HCT116 (cell line): ENCODE results near the gene HDAC5. TPM values are rescaled to one million over a fixed set of nuclear protein-coding genes. Genes with fewer than 3 reads are reported as not detected.

Source experiments
- ATAC-seq: fragments of 200-7000 bp; cut with Tn5 transposase; 2 replicates; pipeline ENCODE4 v1.9.1; 2020; ENCODE audit warnings: mild to moderate bottlenecking, moderate library complexity
- Bru-seq: library from RNA; stranded (reverse); fragments of 400-500 nt; gene quantifications from one replicate; lab custom pipeline; 2021; lab: Mats Ljungman, UMichigan
- BruChase-seq, 2 experiments: library from RNA; stranded (reverse); fragments of 400-500 nt; gene quantifications; one replicate each; lab custom pipeline; 2021; lab: Mats Ljungman, UMichigan
- BruUV-seq: library from RNA; stranded (reverse); fragments of 400-500 nt; replicated peaks from 2 replicates; lab custom pipeline; 2021; lab: Mats Ljungman, UMichigan
- CTCF ChIA-PET: fragments of 300-600 bp; sonication (Branson Sonifier 250); formaldehyde crosslinking; loops from one replicate; lab custom pipeline; 2021; ENCODE audit warnings: antibody characterized with exemption; lab: Charles Lee
- POLR2A ChIA-PET: fragments of 300-600, 350-600 bp; sonication (Branson Sonifier 250); formaldehyde crosslinking; loops from one replicate; lab custom pipeline; 2021; ENCODE audit warnings: antibody characterized with exemption; lab: Charles Lee
- RAD21 ChIA-PET, 2 experiments: fragments of 300-600 bp; sonication (Branson Sonifier 250); formaldehyde crosslinking; loops; one replicate each; lab custom pipeline; 2023; ENCODE audit warnings: low total read pairs in 2 of 2; ENCODE audit not compliant: uncharacterized antibody in 2 of 2, unreplicated experiment in 2 of 2, low non-redundant PET in 1 of 2; lab: Charles Lee
- DNase-seq: peaks from one replicate; pipeline ENCODE4 v3.0.0-alpha.2; 2010; ENCODE audit warnings: low read depth, low spot score
- H2AFZ ChIP-seq: fragments of 200-600 bp; shearing (Covaris generic), sonication (generic); 2 replicates; pipeline ENCODE4 v1.6.1; 2017; ENCODE audit warnings: low read depth, mixed run types, mixed read lengths, antibody characterized with exemption, low read length; ENCODE audit not compliant: poor library complexity, severe bottlenecking
- H3K27ac ChIP-seq: 2 replicates; pipeline ENCODE4 v1.5.1; 2012; ENCODE audit warnings: low read depth, low read length
- H3K27me3 ChIP-seq: fragments of 200-600 bp; sonication (generic); 2 replicates; pipeline ENCODE4 v1.6.1; 2016; ENCODE audit warnings: mixed run types, low read length, mixed read lengths; ENCODE audit not compliant: insufficient read depth
- H3K36me3 ChIP-seq, 2 experiments: fragments of 200-500 bp in 1 of 2; fragments of 200-600 bp in 1 of 2; sonication (Bioruptor generic) in 1 of 2; sonication (generic) in 1 of 2; 2 replicates each; pipeline versions ENCODE4 v1.5.1 to v1.6.1; 2014 to 2016; ENCODE audit warnings: low read length in 2 of 2, inconsistent platforms in 1 of 2, mixed read lengths in 1 of 2, mixed run types in 1 of 2; ENCODE audit not compliant: insufficient read depth in 2 of 2, control insufficient read depth in 1 of 2
- H3K4me1 ChIP-seq, 2 experiments: fragments of 200-600 bp in 1 of 2; sonication (generic) in 1 of 2; 2 replicates each; pipeline versions ENCODE4 v1.5.1 to v1.6.1; 2012 to 2017; ENCODE audit warnings: low read length in 2 of 2, inconsistent platforms in 1 of 2, mild to moderate bottlenecking in 1 of 2, mixed read lengths in 1 of 2, mixed run types in 1 of 2, moderate library complexity in 1 of 2; ENCODE audit not compliant: insufficient read depth in 2 of 2, control insufficient read depth in 1 of 2
- H3K4me2 ChIP-seq: fragments of 200-600 bp; sonication (generic); 2 replicates; pipeline ENCODE4 v1.6.1; 2017; ENCODE audit warnings: mixed run types, low read length, mixed read lengths
- H3K4me3 ChIP-seq, 2 experiments: fragments of 200-600 bp in 1 of 2; sonication (generic) in 1 of 2; replicated peaks in 1 of 2; 2 replicates each; pipeline ENCODE4 v1.5.1; 2011 to 2016; ENCODE audit warnings: low read length in 2 of 2, control low read depth in 1 of 2, low read depth in 1 of 2, mild to moderate bottlenecking in 1 of 2, mixed read lengths in 1 of 2, mixed run types in 1 of 2
- H3K79me2 ChIP-seq: fragments of 200-600 bp; sonication (generic); 2 replicates; pipeline ENCODE4 v1.6.1; 2017; ENCODE audit warnings: mild to moderate bottlenecking, mixed run types, low read length, moderate library complexity, mixed read lengths; ENCODE audit not compliant: insufficient read depth
- H3K9ac ChIP-seq: fragments of 200-600 bp; sonication (generic); 2 replicates; pipeline ENCODE4 v1.6.1; 2016; ENCODE audit warnings: low read length, mixed read lengths
- H3K9me2 ChIP-seq: fragments of 200-600 bp; sonication (generic), shearing (Covaris generic); 2 replicates; pipeline ENCODE4 v1.6.1; 2017; ENCODE audit warnings: mixed run types, mild to moderate bottlenecking, moderate library complexity; ENCODE audit not compliant: insufficient read depth
- H3K9me3 ChIP-seq, 2 experiments: fragments of 200-500 bp in 1 of 2; fragments of 200-600 bp in 1 of 2; sonication (Bioruptor generic) in 1 of 2; sonication (generic) in 1 of 2; 2 replicates each; pipeline ENCODE4 v1.6.1; 2014 to 2017; ENCODE audit warnings: low read length in 2 of 2, mixed read lengths in 2 of 2, inconsistent platforms in 1 of 2, low read depth in 1 of 2, mild to moderate bottlenecking in 1 of 2, mixed run types in 1 of 2, moderate library complexity in 1 of 2; ENCODE audit not compliant: control insufficient read depth in 1 of 2, insufficient read depth in 1 of 2
- H4K20me1 ChIP-seq: fragments of 200-600 bp; sonication (generic), shearing (Covaris generic); 2 replicates; pipeline ENCODE4 v1.6.1; 2017; ENCODE audit warnings: mixed run types, mild to moderate bottlenecking, moderate library complexity; ENCODE audit not compliant: insufficient read depth
- CBX3 ChIP-seq: IDR thresholded peaks from 2 replicates; pipeline ENCODE4 v1.6.1; 2012; ENCODE audit warnings: low read depth
- CEBPB ChIP-seq: IDR thresholded peaks from 2 replicates; pipeline ENCODE4 v1.6.1; 2012; ENCODE audit warnings: low read depth
- EGR1 ChIP-seq: IDR thresholded peaks from 2 replicates; pipeline ENCODE4 v1.6.1; 2012; ENCODE audit warnings: low read depth
- EZH2 ChIP-seq: fragments of 200-600 bp; sonication (generic); IDR thresholded peaks from 2 replicates; pipeline ENCODE4 v1.6.1; 2017; ENCODE audit warnings: antibody characterized with exemption, mixed run types
- EZH2phosphoT487 ChIP-seq: fragments of 200-600 bp; IDR thresholded peaks from 2 replicates; pipeline ENCODE4 v1.6.1; 2018; ENCODE audit warnings: antibody characterized with exemption, borderline replicate concordance
- JUND ChIP-seq: IDR thresholded peaks from 2 replicates; pipeline ENCODE4 v1.6.1; 2012
- POLR2AphosphoS5 ChIP-seq: IDR thresholded peaks from 2 replicates; pipeline ENCODE4 v1.6.1; 2011; ENCODE audit warnings: mild to moderate bottlenecking, low read depth, low read length, moderate library complexity
- RAD21 ChIP-seq: IDR thresholded peaks from 2 replicates; pipeline ENCODE4 v1.6.1; 2012; ENCODE audit warnings: low read depth, mild to moderate bottlenecking
- SP1 ChIP-seq: IDR thresholded peaks from 2 replicates; pipeline ENCODE4 v1.6.1; 2012; ENCODE audit warnings: low read depth
- TCF7L2 ChIP-seq: IDR thresholded peaks from 2 replicates; pipeline ENCODE4 v1.7.0; 2011; ENCODE audit warnings: borderline replicate concordance, inconsistent platforms; ENCODE audit not compliant: insufficient read depth, insufficient read length; ENCODE audit errors: extremely low read depth
- YY1 ChIP-seq: IDR thresholded peaks from 2 replicates; pipeline ENCODE4 v1.6.1; 2011; ENCODE audit warnings: low read length, low read depth, moderate library complexity, mild to moderate bottlenecking; ENCODE audit not compliant: insufficient replicate concordance; ENCODE audit errors: extremely low read depth
- ZFX ChIP-seq: fragments of 450-650 bp; IDR thresholded peaks from 2 replicates; pipeline ENCODE4 v1.6.1; 2017
- intact Hi-C: fragments of 100-400 bp; cut with micrococcal nuclease; formaldehyde crosslinking; loops from 2 replicates; pipeline ENCODE4 v1.10.0; 2022
- long read RNA-seq: library from polyadenylated mRNA; unstranded; transcript quantifications from one replicate; pipeline ENCODE4 v2.0.0, GENCODE V29; 2021; ENCODE audit not compliant: unreplicated experiment
- polyA plus RNA-seq: library from polyadenylated mRNA; unstranded; fragments of >200 nt; gene quantifications from 2 replicates; pipeline ENCODE4 v1.2.1, GENCODE V29; 2012; ENCODE audit warnings: missing spikeins
- total RNA-seq: library from RNA; stranded (reverse); gene quantifications from one replicate; pipeline ENCODE4 v1.2.1, GENCODE V29; 2021; ENCODE audit not compliant: unreplicated experiment
- TF ChIP-seq, protein P1 (sequence below), 3 experiments: fragments of 200-600 bp in 1 of 3; sonication (generic) in 1 of 3; IDR thresholded peaks in 2 of 3; conservative IDR thresholded peaks in 1 of 3; 2 replicates each; pipeline ENCODE4 v1.5.1; 2012 to 2017; ENCODE audit warnings: low read depth in 2 of 3, low read length in 2 of 3, antibody characterized with exemption in 1 of 3, borderline replicate concordance in 1 of 3, control low read depth in 1 of 3, mild to moderate bottlenecking in 1 of 3, mixed read lengths in 1 of 3, mixed run types in 1 of 3, moderate library complexity in 1 of 3; ENCODE audit not compliant: insufficient read depth in 1 of 3
- TF ChIP-seq, protein P2 (sequence below): IDR thresholded peaks from 2 replicates; pipeline ENCODE4 v1.6.1; 2012
- TF ChIP-seq, protein P3 (sequence below): IDR thresholded peaks from 2 replicates; pipeline ENCODE4 v1.6.1; 2012

The HDAC5 gene
- total RNA-seq (32.9 TPM), Bru-seq, nascent RNA (percentile 56 among the genes with signal in this experiment), BruChase-seq, experiment 1, labeled RNA remaining after a 6-hour chase (percentile 51 among the genes with signal in this experiment), BruChase-seq, experiment 2, labeled RNA remaining after a 2-hour chase (percentile 47 among the genes with signal in this experiment)
- 51.0 and 68.2 TPM in 2 replicates for polyA plus RNA-seq
- long read RNA-seq, full-length matches to known transcripts = 10 of 146 reads
- long read RNA-seq, partial matches to known transcripts = 98 of 146 reads
- long read RNA-seq, other reads (novel, unspliced or antisense) = 38 of 146 reads

- ChIA-PET POLR2A (interaction anchor here (0.9 to 1.2 kb wide), 5 partner anchors 8 to 58 kb away, joined by 3 to 14 read pairs (median 4); partner anchors contain the start of gene LSM12), RAD21 (interaction anchor here (0.5 to 1.3 kb wide), 6 partner anchors 8 to 77 kb away, joined by 3 to 4 read pairs (median 4); no protein-coding TSS in a partner anchor), CTCF (interaction anchor here (0.6 to 2.4 kb wide), 11 partner anchors 8 to 214 kb away, joined by 3 to 13 read pairs (median 4); no protein-coding TSS in a partner anchor)
- peak within 1 kb of the TSS; percentile 74 for H3K9ac ChIP-seq
- no peaks in the 10 kb centered on the region for H3K9me3 ChIP-seq
- peak within 1 kb of the TSS; percentile 82 for H3K4me2 ChIP-seq
- peak within 1 kb of the TSS; percentile 77 for H3K27ac ChIP-seq
- no peaks in the 10 kb centered on the region for H4K20me1 ChIP-seq
- H2AFZ ChIP-seq = peak within 1 kb of the TSS; percentile 68
- peak; percentile 90 for DNase-seq
- peaks cover 14 to 36% of the 10 kb centered on the region in 2 experiments for H3K4me1 ChIP-seq
- H3K27me3 ChIP-seq = no peaks in the 10 kb centered on the region
- H3K4me3 ChIP-seq = peak within 1 kb of the TSS; percentile 65 to 85
- peak; percentile 79 for TF ChIP-seq SP1
- TF ChIP-seq, protein P1, sequence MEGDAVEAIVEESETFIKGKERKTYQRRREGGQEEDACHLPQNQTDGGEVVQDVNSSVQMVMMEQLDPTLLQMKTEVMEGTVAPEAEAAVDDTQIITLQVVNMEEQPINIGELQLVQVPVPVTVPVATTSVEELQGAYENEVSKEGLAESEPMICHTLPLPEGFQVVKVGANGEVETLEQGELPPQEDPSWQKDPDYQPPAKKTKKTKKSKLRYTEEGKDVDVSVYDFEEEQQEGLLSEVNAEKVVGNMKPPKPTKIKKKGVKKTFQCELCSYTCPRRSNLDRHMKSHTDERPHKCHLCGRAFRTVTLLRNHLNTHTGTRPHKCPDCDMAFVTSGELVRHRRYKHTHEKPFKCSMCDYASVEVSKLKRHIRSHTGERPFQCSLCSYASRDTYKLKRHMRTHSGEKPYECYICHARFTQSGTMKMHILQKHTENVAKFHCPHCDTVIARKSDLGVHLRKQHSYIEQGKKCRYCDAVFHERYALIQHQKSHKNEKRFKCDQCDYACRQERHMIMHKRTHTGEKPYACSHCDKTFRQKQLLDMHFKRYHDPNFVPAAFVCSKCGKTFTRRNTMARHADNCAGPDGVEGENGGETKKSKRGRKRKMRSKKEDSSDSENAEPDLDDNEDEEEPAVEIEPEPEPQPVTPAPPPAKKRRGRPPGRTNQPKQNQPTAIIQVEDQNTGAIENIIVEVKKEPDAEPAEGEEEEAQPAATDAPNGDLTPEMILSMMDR (IDR thresholded peaks at IDR 0.05 in 2 of 3, conservative IDR thresholded peaks at IDR 0.05 in 1 of 3; ENCODE audit: borderline replicate concordance in 1 of 3, insufficient read depth in 1 of 3, low read depth in 2 of 3, low read length in 2 of 3) = peak; percentile 53 to 59 (median 53); a peak in 5 of 6 replicates
- peak; percentile 68; the same call in 1 of the 2 replicates for TF ChIP-seq POLR2AphosphoS5
- peak; percentile 52 for TF ChIP-seq RAD21
- TF ChIP-seq YY1 = peak; percentile 39
- TF ChIP-seq, protein P2, sequence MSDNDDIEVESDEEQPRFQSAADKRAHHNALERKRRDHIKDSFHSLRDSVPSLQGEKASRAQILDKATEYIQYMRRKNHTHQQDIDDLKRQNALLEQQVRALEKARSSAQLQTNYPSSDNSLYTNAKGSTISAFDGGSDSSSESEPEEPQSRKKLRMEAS = peak; percentile 82
- no peak for TF ChIP-seq EGR1
- no peak for TF ChIP-seq EZH2phosphoT487
- no peak for TF ChIP-seq JUND
- TF ChIP-seq CEBPB = no peak; the same call in 1 of the 2 replicates
- peak; percentile 45; the same call in 1 of the 2 replicates for TF ChIP-seq ZFX
- peak; percentile 13 for TF ChIP-seq TCF7L2
- 0 out of 2 replicates have a peak, but pooled peaks have one; percentile 26 for TF ChIP-seq CBX3
- TF ChIP-seq EZH2 = no peak
- TF ChIP-seq, protein P3, sequence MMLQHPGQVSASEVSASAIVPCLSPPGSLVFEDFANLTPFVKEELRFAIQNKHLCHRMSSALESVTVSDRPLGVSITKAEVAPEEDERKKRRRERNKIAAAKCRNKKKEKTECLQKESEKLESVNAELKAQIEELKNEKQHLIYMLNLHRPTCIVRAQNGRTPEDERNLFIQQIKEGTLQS = no peak
- BruUV-seq = no TSS peak
- intact Hi-C loops = loop anchor here (1.0 kb wide), 1 partner anchor 15 kb away; no protein-coding TSS in a partner anchor
- no peaks in the 10 kb centered on the region for H3K9me2 ChIP-seq
- peak; percentile 94 for ATAC-seq
- H3K79me2 ChIP-seq = peaks cover 8% of the 10 kb centered on the region; the same call in 1 of the 2 replicates
- no peaks in the 10 kb centered on the region for H3K36me3 ChIP-seq
These were observed at the start of gene HDAC5 for GRCh38 chr17:44123356-44124117. Gene HDAC5, minus strand, starts transcription at chr17:44123641. Its CDS starts 6,126 bp downstream, at chr17:44117515.
